Measurements from ENCODE around the gene ATXN1.

- TF ChIP-seq CTCF (IDR thresholded peaks at IDR 0.05; ENCODE audit: low read depth, low read length, poor library complexity, severe bottlenecking) = no peak
- TF ChIP-seq EZH2phosphoT487 (IDR thresholded peaks at IDR 0.05; ENCODE audit: borderline replicate concordance, low read length) = no peak
Observed at GRCh38 chr6:16576451-16577368, 184.6 kb downstream of the ATXN1 start.
